Right renal pelvis (tissue), 4 donors: ENCODE data around the gene CENPX. TPM values are rescaled to one million over a fixed set of nuclear protein-coding genes. Genes with fewer than 3 reads are reported as not detected.
"Not testable (repeated sequence)": the region's sequence is repeated elsewhere in the genome, so short reads cannot be mapped to it uniquely, and the experiment has no call there.

ENCODE experiments used
- DNase-seq, 4 donors: peaks; one replicate each; pipeline ENCODE4 v3.0.0-alpha.2; 2013; ENCODE audit warnings: low read depth in 4 of 4, low spot score in 3 of 4, missing footprints in 1 of 4
- polyA plus RNA-seq, 4 donors: library from polyadenylated mRNA; unstranded; fragments of 120-200 nt; gene quantifications; one replicate each; pipeline ENCODE4 v1.2.1, GENCODE V29; 2013; ENCODE audit not compliant: insufficient read length in 4 of 4

CENPX gene
- polyA plus RNA-seq, 4 donors: 37.9 to 49.6 (median 41.8) TPM

DNA sequence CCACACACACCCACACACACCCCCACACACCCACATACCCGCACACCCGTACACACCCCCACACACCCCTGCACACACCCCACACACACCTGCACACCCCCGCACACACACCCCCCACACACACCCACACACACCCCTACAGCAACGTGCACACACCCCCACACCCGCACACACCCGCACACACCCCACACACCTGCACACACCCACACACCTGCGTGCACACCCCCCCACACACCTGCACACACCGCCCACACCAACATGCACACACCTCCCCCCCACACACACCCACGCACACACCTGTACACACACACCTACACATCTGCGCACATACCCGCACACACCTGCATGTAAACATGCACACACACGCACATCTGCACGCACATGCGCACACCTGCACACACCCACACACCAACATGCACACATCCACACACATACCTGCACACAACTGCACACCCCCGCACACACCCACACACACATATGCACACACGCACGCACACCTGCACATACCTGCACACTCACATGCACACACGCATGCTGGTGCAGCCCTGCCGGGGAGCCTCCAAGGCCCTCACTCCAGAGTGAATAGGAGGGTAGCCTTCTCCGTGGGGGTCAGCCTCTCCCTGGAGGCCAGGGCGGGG lies 37.8 kb downstream of the CENPX start:
- DNase-seq: no peak

DNA sequence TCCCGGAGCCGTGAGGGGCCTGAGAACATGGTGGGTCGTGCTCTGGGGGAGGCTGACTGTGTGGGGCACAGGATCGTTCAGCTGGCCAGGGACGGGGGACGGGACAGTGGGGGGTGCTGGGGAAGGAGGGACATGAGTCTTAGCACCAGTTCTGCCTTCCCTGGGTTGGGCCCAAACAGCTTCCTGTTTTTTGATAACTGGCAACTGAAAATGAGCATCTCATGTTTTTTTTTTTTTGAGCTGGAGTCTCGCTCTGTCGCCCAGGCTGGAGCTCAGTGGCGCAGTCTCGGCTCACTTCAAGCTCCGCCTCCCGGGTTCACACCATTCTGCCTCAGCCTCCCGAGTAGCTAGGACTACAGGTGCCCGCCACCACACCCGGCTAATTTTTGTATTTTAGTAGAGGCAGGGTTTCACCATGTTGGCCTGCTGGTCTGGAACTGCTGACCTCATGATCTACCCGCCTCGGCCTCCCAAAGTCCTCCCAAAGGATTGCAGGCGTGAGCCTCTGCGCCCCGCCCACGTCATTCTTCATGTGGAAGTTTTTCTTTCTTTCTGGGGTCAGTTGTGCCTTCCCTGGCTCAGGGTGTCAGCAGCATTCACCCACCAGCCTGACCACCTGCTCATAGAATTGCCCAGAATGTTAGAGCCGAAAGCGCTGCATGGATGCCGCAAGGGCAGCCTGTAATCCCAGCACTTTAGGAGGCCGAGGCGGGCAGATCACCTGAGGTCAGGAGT lies 38.9 kb downstream of the CENPX start:
- no peak for DNase-seq

DNA sequence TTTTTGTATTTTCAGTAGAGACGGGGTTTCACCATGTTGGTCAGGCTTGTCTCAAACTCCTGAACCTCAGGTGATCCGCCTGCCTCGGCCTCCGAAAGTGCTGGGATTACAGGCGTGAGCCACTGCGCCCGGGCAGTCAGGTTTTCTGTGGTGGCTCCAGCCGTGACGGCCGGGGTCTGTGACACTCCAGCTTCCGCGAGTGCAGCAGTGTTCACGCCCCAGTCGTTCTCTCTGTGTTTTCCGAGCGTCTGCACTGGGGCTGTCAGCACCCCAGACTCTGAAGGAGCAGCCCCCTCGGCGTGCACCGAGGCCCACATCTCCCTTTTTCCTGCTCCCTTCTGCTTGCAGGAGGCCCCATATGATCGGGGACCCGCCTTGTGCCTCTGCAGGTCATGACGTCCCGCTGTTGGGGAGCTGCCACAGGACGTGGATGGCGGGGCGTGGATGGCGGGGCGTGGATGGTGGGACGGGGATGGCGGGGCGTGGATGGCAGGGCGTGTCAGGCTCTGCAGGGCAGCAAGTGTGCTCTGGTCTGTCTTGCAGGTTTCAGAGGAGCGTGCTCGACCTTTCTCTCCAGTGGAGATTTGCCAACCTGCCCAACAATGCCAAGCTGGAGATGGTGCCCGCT lies 39.6 kb downstream of the CENPX start:
- DNase-seq: no peak

DNA sequence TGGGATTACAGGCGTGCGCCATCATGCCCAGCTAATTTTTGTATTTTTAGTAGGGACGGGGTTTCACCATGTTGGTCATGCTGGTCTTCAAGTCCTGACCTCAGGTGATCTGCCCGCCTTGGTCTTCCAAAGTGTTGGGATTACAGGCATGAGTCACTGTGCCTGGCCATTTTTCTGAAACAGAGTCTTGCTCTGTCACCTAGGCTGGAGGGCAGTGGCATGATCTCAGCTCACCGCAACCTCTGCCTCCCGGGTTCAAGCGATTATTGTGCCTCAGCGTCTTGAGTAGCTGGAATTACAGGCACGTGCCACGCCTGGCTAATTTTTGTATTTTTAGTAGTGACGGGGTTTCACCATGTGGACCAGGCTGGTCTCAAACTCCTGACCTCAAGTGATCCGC lies 41.2 kb downstream of the CENPX start:
- DNase-seq: not testable (repeated sequence)

DNA sequence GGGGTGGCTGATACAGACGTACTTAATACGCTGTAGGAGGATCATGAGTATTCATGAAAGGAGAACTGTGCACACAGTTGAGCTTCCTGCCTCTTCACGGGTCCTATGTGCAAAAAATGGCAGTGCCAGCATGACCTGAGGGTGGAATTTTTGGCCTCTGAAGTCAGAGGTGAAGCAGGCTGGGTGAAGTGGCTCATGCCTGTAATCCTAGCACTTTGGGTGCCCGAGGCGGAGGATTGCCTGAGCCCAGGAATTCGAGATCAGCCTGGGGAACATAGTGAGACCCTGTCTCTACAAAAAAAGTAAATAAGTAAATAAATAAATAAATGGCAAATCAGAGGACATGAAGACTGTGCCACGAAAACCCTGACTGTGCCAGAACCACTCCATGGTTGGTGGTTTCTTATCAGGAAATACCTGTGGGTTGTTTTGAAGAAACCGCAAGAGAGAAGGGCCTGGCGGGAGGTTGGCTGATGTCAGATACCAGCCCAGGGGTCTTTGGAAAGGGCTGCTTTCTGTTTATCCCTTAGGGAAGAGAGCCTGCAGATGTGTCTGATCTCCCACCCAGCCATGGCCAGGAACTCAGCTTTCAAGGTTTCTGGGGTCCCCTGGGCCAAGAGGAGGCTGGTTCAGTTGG lies 41.9 kb downstream of the CENPX start:
- DNase-seq: no peak

DNA sequence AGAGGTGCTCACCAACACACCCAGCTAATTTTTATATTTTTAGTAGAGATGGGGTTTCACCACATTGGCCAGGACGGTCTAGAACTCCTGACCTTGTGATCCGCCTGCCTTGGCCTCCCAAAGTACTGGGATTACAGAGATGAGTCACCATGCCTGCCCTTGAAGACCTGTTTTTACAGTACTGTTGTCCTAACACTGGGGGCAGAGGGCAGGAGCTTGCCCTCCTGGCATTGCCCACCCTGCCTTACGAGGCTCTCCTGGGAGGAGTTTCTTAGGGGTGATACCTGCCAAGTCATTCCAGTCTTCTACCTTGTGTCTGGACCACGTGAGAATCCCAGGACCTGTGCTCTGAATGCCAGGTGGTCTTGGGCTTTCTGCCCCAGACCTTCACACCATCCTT lies 42.6 kb downstream of the CENPX start:
- no peak for DNase-seq

DNA sequence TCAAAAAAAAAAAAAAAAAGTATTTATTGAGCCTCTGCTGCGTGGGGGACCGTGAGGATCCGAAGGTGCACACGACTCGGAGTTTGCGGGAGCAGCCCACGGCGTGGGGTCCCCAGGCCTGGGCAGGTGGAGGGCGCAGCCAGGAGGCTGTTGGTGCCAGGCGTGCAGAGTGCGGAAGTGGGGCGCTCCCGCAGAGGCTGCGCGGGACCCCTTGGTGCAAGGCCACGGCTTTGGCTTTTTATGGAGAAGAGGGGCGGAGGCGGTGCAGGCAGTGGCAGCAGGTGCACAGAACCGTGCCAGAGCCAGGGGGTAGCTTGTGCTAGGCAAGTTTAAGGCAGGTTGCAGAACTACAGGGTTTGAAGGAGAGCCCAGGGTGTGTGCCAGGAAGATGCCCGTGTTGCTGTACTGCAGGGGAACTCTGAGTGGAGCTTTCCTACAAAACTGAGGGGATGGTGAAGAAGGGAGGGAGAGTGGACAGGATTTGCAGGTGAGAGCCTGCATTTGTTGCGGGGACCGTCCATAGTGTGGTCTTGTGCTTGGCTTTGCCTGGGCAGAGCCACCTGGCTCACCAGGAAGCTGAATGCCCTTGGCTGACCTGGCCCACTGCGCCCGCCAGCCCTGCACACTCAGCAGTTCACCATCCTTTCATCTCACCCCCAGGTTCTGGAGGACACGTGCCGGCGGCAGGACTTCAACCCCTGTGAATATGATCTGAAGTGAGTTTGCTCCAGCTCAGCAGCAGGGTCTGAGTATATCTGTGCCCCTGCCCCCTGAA lies 44.0 kb downstream of the CENPX start:
- DNase-seq: no peak

DNA sequence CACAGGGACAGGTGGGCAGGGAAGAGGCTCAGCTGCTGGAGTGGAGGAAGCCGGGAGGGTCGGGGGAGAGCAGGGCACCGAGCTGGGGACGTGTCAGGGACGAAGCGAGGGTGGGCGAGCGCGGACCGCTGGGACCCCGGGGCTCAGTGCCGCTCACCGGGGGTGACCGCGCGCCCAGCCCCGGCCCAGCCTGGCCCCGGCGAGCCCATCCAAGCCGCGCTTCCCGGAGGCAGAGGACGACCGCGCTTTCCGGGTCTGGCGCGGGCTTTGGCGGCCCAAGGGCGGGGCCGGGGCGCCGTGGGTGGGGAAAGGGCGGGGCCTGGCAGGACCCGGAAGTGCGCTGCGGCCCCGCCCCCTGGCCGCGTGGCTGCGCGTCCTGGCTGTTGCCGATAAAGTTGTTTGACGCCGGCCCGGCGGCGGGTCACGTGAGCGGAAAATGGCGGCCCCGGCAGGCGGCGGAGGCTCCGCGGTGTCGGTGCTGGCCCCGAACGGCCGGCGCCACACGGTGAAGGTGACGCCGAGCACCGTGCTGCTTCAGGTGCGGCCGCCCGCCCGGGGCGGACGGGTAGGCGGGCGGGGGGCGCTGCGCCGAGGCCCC lies 45.4 kb downstream of the CENPX start, which contains the start of gene ASPSCR1:
Gene ASPSCR1 (plus strand): TSS at position 419 of the 598 bp plus-strand sequence. CDS start 18 bp downstream, at position 437.
- DNase-seq: peak in 3 of 4 donors; percentile 83 to 85 (median 85)

DNA sequence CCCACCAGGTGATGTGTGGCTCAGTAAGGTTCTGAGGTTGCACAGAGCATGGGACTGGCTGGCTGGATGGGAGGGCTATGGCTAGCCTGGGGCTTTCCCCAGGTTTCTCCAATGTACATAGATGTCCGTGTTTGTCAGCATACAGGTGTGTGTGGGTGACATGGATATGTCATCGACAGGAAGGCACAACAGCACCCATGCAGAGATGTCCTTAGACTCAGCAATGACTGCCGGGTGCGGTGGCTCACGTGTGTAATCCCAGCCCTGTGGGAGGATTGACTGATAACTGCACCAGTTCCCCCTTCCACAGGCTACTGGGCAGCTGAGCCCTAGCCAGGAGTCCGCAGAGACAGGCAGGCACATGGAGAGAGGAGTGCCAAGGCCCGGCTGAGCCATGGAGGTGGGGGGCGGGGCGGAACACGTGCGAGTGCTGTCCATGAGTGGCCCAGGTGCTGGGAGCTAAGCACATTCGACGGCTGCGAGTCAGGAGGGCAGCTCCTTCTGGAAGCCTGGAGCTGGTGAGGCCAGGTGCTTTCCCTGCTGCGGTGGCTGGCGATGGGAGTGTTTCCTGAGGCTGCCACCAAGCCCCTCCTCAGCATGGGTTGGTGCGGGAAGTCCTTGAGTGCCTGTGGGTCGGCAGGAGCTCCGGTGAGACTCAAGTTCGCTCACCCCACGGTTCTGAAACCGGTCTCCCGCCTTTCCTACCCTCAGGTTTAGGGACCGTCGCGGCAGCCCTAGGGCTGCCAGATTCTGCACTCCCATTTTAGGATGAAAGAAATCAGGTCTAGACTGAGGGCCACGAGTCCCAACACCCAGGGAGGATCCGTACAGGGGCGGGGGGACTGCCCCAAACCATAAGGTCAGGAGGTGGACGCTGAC lies 46.1 kb downstream of the CENPX start:
- DNase-seq: no peak

DNA sequence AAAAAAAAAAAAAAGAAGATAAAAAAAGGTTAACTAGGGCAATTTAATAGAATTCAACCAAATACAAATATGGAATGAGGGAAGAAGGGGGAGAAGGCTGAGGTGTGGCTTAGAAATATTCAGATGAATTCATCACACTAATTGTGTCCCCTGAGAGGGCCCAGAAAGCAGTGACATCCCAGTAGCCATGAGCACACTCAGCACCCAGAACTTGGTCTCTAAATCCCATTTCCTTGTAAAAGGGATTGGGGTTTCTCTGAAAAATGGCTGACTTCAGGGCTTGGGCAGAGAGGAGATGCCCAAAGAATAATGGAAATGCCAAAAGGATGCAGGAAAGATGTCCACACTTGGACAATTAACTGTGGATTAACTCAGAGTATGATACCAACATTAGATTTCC lies 49.2 kb downstream of the CENPX start:
- no peak for DNase-seq

DNA sequence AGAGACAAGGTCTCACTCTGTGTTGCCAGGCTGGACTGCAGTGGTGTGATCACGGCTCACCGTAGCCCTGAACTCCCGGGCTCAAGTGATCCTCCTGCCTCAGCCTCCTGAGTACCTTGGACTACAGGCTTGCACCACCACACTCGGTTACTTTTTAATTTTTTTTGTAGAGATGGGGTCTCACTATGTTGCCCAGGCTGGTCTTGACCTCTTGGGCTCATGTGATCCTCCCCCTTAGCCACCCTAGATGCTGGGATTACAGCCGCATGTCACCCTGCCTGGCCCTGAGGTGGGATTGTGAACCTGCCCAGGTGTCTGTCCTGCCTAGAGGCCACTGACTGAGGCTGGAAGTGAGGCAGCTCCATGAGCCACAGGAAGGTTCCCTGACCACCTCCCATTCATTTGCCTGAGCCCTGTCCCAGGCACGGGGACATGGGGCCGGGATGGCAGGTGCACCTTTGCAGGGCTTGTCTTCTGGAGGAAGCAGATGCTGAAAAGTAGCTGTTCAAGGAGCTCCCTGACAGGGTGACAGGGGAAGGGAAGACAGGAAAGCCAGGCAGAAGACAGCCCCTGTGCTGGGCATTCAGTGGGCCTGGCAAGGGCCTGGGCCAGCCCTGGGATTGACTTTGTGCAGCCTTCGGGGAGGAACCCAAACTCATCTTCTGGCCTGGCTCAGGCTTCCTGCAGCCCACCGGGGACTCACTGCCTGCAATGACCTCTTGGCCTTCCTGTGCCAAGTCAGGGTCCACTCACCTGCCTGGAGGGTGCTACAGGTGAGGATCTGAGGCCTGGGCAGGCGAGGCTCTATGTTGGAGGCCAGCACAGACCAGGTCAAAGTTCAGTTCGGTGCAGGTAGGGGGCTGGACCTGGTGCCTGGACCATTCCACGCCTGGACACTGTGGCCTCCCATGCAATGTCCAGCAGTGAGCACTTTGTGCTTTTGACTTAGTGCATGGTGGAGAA lies 53.5 kb downstream of the CENPX start:
- DNase-seq: no peak

Other genes with a start within 250 kb of the CENPX start
- 10 to 100 TPM in 3 of 4 donors, 1 to 10 TPM in 1; 8.4 to 15.5 (median 13.0) TPM for gene GCGR, start 218.7 kb downstream of the CENPX start, polyA plus RNA-seq
- gene MCRIP1, start 189.6 kb downstream of the CENPX start, polyA plus RNA-seq: 100 to 1,000 TPM in 1 of 4 donors, 10 to 100 TPM in 3; 75.3 to 135 (median 90.1) TPM
- under 1 TPM in 3 of 4 donors, not detected in 1; 0.18 to 0.36 (median 0.26) TPM for gene PPP1R27, start 187.8 kb downstream of the CENPX start, polyA plus RNA-seq
- 100 to 1,000 TPM; 407 to 439 (median 410) TPM for gene P4HB, start 162.3 kb downstream of the CENPX start, polyA plus RNA-seq
- gene ARHGDIA, start 151.5 kb downstream of the CENPX start, polyA plus RNA-seq: 100 to 1,000 TPM; 166 to 199 (median 195) TPM
- gene ALYREF, start 131.3 kb downstream of the CENPX start, polyA plus RNA-seq: 10 to 100 TPM; 72.0 to 93.8 (median 79.3) TPM
- 100 to 1,000 TPM in 1 of 4 donors, 10 to 100 TPM in 3; 64.7 to 120 (median 81.9) TPM for gene ANAPC11, start 131.2 kb downstream of the CENPX start, polyA plus RNA-seq
- under 1 TPM; 0.32 to 1.00 (median 0.48) TPM for gene NPB, start 120.6 kb downstream of the CENPX start, polyA plus RNA-seq
- gene PCYT2, start 111.5 kb downstream of the CENPX start, polyA plus RNA-seq: 10 to 100 TPM; 44.0 to 53.7 (median 46.6) TPM
- 10 to 100 TPM; 11.4 to 15.0 (median 13.1) TPM for gene SIRT7, start 104.7 kb downstream of the CENPX start, polyA plus RNA-seq
- 10 to 100 TPM; 12.3 to 12.6 (median 12.3) TPM for gene MAFG, start 95.1 kb downstream of the CENPX start, polyA plus RNA-seq
- gene PYCR1, start 85.6 kb downstream of the CENPX start, polyA plus RNA-seq: 10 to 100 TPM; 26.9 to 39.2 (median 28.6) TPM
- under 1 TPM in 3 of 4 donors, not detected in 1; 0.08 to 0.14 (median 0.11) TPM for gene MYADML2, start 75.6 kb downstream of the CENPX start, polyA plus RNA-seq
- gene NOTUM, start 61.7 kb downstream of the CENPX start, polyA plus RNA-seq: 1 to 10 TPM; 1.7 to 3.7 (median 2.4) TPM
- gene ASPSCR1, start 45.2 kb downstream of the CENPX start, polyA plus RNA-seq: 10 to 100 TPM; 22.0 to 38.4 (median 24.1) TPM
- gene LRRC45, start 427 bp upstream of the CENPX start, polyA plus RNA-seq: 10 to 100 TPM; 10.8 to 16.4 (median 11.9) TPM
- 10 to 100 TPM in 3 of 4 donors, 1 to 10 TPM in 1; 10.0 to 17.7 (median 12.1) TPM for gene RAC3, start 8.8 kb upstream of the CENPX start, polyA plus RNA-seq
- 100 to 1,000 TPM in 1 of 4 donors, 10 to 100 TPM in 3; 75.7 to 111 (median 91.6) TPM for gene DCXR, start 14.8 kb upstream of the CENPX start, polyA plus RNA-seq
- 10 to 100 TPM; 39.7 to 59.1 (median 47.5) TPM for gene RFNG, start 28.9 kb upstream of the CENPX start, polyA plus RNA-seq
- gene GPS1, start 29.0 kb upstream of the CENPX start, polyA plus RNA-seq: 100 to 1,000 TPM; 107 to 145 (median 110) TPM
- 10 to 100 TPM; 78.2 to 94.1 (median 79.1) TPM for gene DUS1L, start 42.9 kb upstream of the CENPX start, polyA plus RNA-seq
- gene FASN, start 75.4 kb upstream of the CENPX start, polyA plus RNA-seq: 10 to 100 TPM; 30.0 to 52.8 (median 37.3) TPM
- 10 to 100 TPM; 34.6 to 52.4 (median 44.5) TPM for gene CCDC57, start 190.0 kb upstream of the CENPX start, polyA plus RNA-seq
- 10 to 100 TPM in 1 of 4 donors, 1 to 10 TPM in 3; 8.0 to 23.1 (median 9.1) TPM for gene SLC16A3, start 206.2 kb upstream of the CENPX start, polyA plus RNA-seq